Gastrocnemius medialis (tissue), 4 donors: Measurements from ENCODE around the gene CCHCR1.

Experiments used
- POLR2A ChIP-seq, 2 donors: fragments of 450-650 bp; IDR thresholded peaks; one replicate each; pipeline ENCODE4 v1.6.1; 2017; ENCODE audit warnings: antibody characterized with exemption in 2 of 2, mild to moderate bottlenecking in 2 of 2, moderate library complexity in 2 of 2
- TF ChIP-seq, protein P1 (sequence below), 5 experiments: fragments of 450-650 bp in 3 of 5; fragments of 200-600 bp in 2 of 5; sonication (generic) in 2 of 5; IDR thresholded peaks in 4 of 5; conservative IDR thresholded peaks in 1 of 5; 1 replicate in 4 of 5; 2 replicates in 1 of 5; pipeline ENCODE4 v1.5.1; 2016 to 2019; ENCODE audit warnings: antibody characterized with exemption in 5 of 5, mild to moderate bottlenecking in 3 of 5, moderate library complexity in 3 of 5

DNA sequence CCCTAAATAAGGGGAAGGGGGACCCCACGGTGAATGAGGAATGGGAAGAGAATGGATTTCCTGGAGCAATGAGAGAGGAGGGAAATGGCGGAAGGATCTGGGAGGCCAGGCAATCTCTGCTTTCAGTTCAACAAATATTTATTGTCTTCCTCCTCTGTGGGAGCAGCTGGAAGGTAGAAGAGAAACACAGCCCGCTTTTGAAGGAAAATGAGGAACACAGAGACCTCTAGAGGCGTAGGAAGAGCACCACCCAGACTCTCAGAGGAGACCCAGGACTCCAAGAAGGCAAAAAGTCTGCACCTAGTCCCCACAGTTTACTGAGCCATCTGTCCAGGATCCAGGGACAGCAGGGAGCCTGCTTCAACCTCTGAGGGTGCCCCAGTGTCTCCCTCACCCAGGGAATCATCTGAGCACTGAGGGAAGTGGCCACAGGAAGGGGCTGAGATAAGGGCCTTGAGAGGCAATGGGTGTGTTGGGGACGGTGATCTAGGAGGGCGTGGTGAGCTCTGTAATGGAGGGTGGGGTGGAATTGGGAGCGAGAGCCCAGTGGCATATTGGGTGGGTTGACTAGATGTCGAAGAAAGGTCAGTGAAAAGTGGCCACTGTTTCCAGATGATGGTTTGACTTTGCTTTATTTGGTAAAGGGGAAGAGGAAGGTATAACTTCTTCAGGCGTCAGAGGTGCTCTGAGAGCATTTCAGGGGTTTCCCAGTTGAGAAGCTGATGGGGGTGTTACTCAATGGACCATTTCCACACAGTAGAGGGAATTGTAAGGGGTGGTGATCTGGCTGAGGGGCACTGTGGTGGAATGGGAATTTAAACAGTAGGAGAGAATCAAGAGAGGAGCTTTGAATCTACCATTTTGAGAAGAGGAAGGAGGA, 42.4 kb downstream of the CCHCR1 start:
- TF ChIP-seq, protein P1, sequence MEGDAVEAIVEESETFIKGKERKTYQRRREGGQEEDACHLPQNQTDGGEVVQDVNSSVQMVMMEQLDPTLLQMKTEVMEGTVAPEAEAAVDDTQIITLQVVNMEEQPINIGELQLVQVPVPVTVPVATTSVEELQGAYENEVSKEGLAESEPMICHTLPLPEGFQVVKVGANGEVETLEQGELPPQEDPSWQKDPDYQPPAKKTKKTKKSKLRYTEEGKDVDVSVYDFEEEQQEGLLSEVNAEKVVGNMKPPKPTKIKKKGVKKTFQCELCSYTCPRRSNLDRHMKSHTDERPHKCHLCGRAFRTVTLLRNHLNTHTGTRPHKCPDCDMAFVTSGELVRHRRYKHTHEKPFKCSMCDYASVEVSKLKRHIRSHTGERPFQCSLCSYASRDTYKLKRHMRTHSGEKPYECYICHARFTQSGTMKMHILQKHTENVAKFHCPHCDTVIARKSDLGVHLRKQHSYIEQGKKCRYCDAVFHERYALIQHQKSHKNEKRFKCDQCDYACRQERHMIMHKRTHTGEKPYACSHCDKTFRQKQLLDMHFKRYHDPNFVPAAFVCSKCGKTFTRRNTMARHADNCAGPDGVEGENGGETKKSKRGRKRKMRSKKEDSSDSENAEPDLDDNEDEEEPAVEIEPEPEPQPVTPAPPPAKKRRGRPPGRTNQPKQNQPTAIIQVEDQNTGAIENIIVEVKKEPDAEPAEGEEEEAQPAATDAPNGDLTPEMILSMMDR (IDR thresholded peaks at IDR 0.05 in 4 of 5, conservative IDR thresholded peaks at IDR 0.05 in 1 of 5): no peak
- TF ChIP-seq POLR2A (IDR thresholded peaks at IDR 0.05): no peak
